NB4 (cell line): ENCODE measurements around the gene KCNC1.

Experiments
- CTCF ChIP-seq: IDR thresholded peaks from one replicate; pipeline ENCODE4 v1.5.1; 2012; ENCODE audit warnings: low read depth, low read length
- MAX ChIP-seq: IDR thresholded peaks from 2 replicates; pipeline ENCODE4 v1.6.1; 2011; ENCODE audit warnings: low read depth, low read length
- MYC ChIP-seq: IDR thresholded peaks from 2 replicates; pipeline ENCODE4 v1.6.1; 2011; ENCODE audit warnings: low read depth, low read length
- POLR2A ChIP-seq: IDR thresholded peaks from 2 replicates; pipeline ENCODE4 v1.6.1; 2011; ENCODE audit warnings: mild to moderate bottlenecking; ENCODE audit not compliant: insufficient read length; ENCODE audit errors: extremely low read depth

- TF ChIP-seq CTCF (no peak), POLR2A (no peak), MAX (no peak), MYC (no peak)
Observed at GRCh38 chr11:17781221-17781620, 46.6 kb downstream of the KCNC1 start.
